Keratinocyte (primary cell): ENCODE results near the gene EMX2. TPM values are rescaled to one million over a fixed set of nuclear protein-coding genes. Genes with fewer than 3 reads are reported as not detected.

Source experiments
- DNase-seq: peaks from one replicate; pipeline ENCODE4 v3.0.0-alpha.2; 2011; ENCODE audit warnings: low read depth, missing footprints, low spot score
- FAIRE-seq: peaks from 2 replicates; lab custom pipeline; 2011; peaks lifted over from hg19 to GRCh38; lab: Jason Lieb, UNC
- H2AFZ ChIP-seq: 2 replicates; pipeline ENCODE4 v1.6.0; 2012; ENCODE audit warnings: low read length, control low read depth, inconsistent platforms; ENCODE audit not compliant: control insufficient read depth
- H3K27ac ChIP-seq: 2 replicates; pipeline ENCODE4 v1.5.1; 2011; ENCODE audit warnings: low read length; ENCODE audit not compliant: control insufficient read depth, insufficient read depth
- H3K27me3 ChIP-seq: 3 replicates; pipeline ENCODE4 v1.6.0; 2011; ENCODE audit warnings: low read length; ENCODE audit not compliant: control insufficient read depth, insufficient read depth; ENCODE audit errors: extremely low read depth
- H3K36me3 ChIP-seq, 2 experiments: 2 replicates in 1 of 2; 3 replicates in 1 of 2; pipeline ENCODE4 v1.5.1; 2011; ENCODE audit warnings: low read length in 2 of 2, mild to moderate bottlenecking in 1 of 2; ENCODE audit not compliant: control insufficient read depth in 2 of 2, insufficient read depth in 2 of 2; ENCODE audit errors: extremely low read depth in 1 of 2
- H3K4me1 ChIP-seq: 3 replicates; pipeline ENCODE4 v1.5.1; 2011; ENCODE audit warnings: low read length; ENCODE audit not compliant: control insufficient read depth, insufficient read depth; ENCODE audit errors: extremely low read depth
- H3K4me2 ChIP-seq: 3 replicates; pipeline ENCODE4 v1.6.0; 2011; ENCODE audit warnings: low read depth, low read length; ENCODE audit not compliant: control insufficient read depth, insufficient read depth; ENCODE audit errors: extremely low read depth
- H3K4me3 ChIP-seq, 3 experiments: fragments of 200-600 bp in 1 of 3; sonication (generic) in 1 of 3; 2 replicates in 2 of 3; 3 replicates in 1 of 3; pipeline ENCODE4 v1.5.1; 2011 to 2016; ENCODE audit warnings: low read length in 3 of 3, mild to moderate bottlenecking in 3 of 3, control low read depth in 2 of 3, inconsistent platforms in 1 of 3, low read depth in 1 of 3, mixed read lengths in 1 of 3, mixed run types in 1 of 3, moderate library complexity in 1 of 3; ENCODE audit not compliant: control insufficient read depth in 2 of 3, insufficient read depth in 2 of 3; ENCODE audit errors: extremely low read depth in 1 of 3
- H3K79me2 ChIP-seq: 2 replicates; pipeline ENCODE4 v1.6.0; 2012; ENCODE audit warnings: low read length; ENCODE audit not compliant: control insufficient read depth, insufficient read depth
- H3K9ac ChIP-seq: 3 replicates; pipeline ENCODE4 v1.6.0; 2011; ENCODE audit warnings: low read length; ENCODE audit not compliant: control insufficient read depth, insufficient read depth; ENCODE audit errors: extremely low read depth
- H3K9me1 ChIP-seq: 3 replicates; pipeline ENCODE4 v1.6.0; 2011; ENCODE audit warnings: low read length; ENCODE audit not compliant: control insufficient read depth, insufficient read depth; ENCODE audit errors: extremely low read depth
- H3K9me3 ChIP-seq: 2 replicates; pipeline ENCODE4 v1.5.1; 2012; ENCODE audit warnings: low read depth, low read length; ENCODE audit not compliant: control insufficient read depth
- H4K20me1 ChIP-seq: 3 replicates; pipeline ENCODE4 v1.6.0; 2011; ENCODE audit warnings: low read length; ENCODE audit not compliant: control insufficient read depth, insufficient read depth; ENCODE audit errors: extremely low read depth
- EZH2 ChIP-seq: IDR thresholded peaks from one replicate; pipeline ENCODE4 v1.6.1; 2012; ENCODE audit warnings: inconsistent platforms, mild to moderate bottlenecking, low read length, moderate library complexity
- dilution Hi-C: fragments of 300-500 bp; cut with MboI; formaldehyde crosslinking; loops from one replicate; pipeline ENCODE4 v1.7.0; 2020; ENCODE audit warnings: low sequenced_read_pairs; ENCODE audit not compliant: extremely low pct_ligation_motif_present
- polyA plus RNA-seq, 5 experiments: library from polyadenylated mRNA; depleted of rRNA in 3 of 5; stranded (reverse) in 3 of 5; stranded (forward) in 1 of 5; unstranded in 1 of 5; fragments of >200 nt; gene quantifications; 1 replicate in 1 of 5; 2 replicates in 3 of 5; 3 replicates in 1 of 5; pipeline versions ENCODE4 v1.2.1 to v1.2.3, GENCODE V29; 2011 to 2012; ENCODE audit warnings: missing spikeins in 2 of 5, low read depth in 1 of 5, low replicate concordance in 1 of 5
- TF ChIP-seq, protein P1 (sequence below), 3 experiments: IDR thresholded peaks in 1 of 3; conservative IDR thresholded peaks in 1 of 3; optimal IDR thresholded peaks in 1 of 3; 2 replicates in 2 of 3; 3 replicates in 1 of 3; pipeline versions ENCODE3 to v1.5.1; 2011; ENCODE audit warnings: low read length in 3 of 3, mild to moderate bottlenecking in 3 of 3, moderate library complexity in 2 of 3, control low read depth in 1 of 3, inconsistent platforms in 1 of 3; ENCODE audit not compliant: insufficient read depth in 2 of 3; ENCODE audit errors: extremely low read depth in 1 of 3

Gene EMX2
- polyA plus RNA-seq, 1 donor (not counting 4 experiments of a cell fraction or from before 2014, with no cell fraction given), result 2.8 TPM

GRCh38 chr10:117562896-117563737 is 20.6 kb downstream of the EMX2 start:
- H3K79me2 ChIP-seq, result no peaks in the 10 kb centered on the region
- no peak for TF ChIP-seq EZH2
- TF ChIP-seq, protein P1, sequence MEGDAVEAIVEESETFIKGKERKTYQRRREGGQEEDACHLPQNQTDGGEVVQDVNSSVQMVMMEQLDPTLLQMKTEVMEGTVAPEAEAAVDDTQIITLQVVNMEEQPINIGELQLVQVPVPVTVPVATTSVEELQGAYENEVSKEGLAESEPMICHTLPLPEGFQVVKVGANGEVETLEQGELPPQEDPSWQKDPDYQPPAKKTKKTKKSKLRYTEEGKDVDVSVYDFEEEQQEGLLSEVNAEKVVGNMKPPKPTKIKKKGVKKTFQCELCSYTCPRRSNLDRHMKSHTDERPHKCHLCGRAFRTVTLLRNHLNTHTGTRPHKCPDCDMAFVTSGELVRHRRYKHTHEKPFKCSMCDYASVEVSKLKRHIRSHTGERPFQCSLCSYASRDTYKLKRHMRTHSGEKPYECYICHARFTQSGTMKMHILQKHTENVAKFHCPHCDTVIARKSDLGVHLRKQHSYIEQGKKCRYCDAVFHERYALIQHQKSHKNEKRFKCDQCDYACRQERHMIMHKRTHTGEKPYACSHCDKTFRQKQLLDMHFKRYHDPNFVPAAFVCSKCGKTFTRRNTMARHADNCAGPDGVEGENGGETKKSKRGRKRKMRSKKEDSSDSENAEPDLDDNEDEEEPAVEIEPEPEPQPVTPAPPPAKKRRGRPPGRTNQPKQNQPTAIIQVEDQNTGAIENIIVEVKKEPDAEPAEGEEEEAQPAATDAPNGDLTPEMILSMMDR (optimal IDR thresholded peaks at IDR 0.05 in 1 of 3, IDR thresholded peaks at IDR 0.05 in 1 of 3, conservative IDR thresholded peaks at IDR 0.05 in 1 of 3; ENCODE audit: extremely low read depth in 1 of 3, insufficient read depth in 2 of 3, low read length in 3 of 3), result no peak
- dilution Hi-C loops, result no loop called here
- H3K9me1 ChIP-seq, result no peaks in the 10 kb centered on the region
- no peaks in the 10 kb centered on the region for H3K9me3 ChIP-seq
- no peak overlapping the region for H3K9ac ChIP-seq
- FAIRE-seq, result no peak
- no peaks in the 10 kb centered on the region for H3K4me1 ChIP-seq
- DNase-seq, result no peak
- H2AFZ ChIP-seq, result no peak overlapping the region
- no peaks in the 10 kb centered on the region for H3K36me3 ChIP-seq
- peaks cover 2% of the 10 kb centered on the region for H3K27me3 ChIP-seq
- no peak overlapping the region for H3K4me2 ChIP-seq
- H4K20me1 ChIP-seq, result no peaks in the 10 kb centered on the region
- H3K4me3 ChIP-seq, result no peak overlapping the region
- no peak overlapping the region for H3K27ac ChIP-seq

DNA sequence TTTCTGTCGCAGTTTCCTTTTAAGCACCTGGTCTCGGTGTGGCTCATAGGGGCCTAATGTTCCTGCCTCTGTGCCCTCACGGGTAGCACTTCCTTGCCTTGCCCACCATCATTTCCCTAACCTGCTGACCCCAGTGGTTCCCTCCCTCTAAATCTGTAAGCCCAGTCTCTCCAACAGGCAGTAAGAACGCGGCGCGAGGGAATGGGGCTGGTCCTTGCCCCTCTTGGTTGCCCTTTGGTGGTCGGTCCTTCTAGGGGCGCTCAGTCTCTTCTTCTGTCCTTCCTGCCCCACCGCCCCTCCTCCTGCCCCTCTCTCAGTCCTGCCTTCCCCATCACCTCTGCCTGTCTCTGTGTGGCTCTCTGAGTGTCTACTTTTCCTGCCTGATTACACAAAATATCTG is 21.2 kb downstream of the EMX2 start:
- no peak for DNase-seq
- no peak overlapping the region for H2AFZ ChIP-seq
- no peak overlapping the region for H3K4me2 ChIP-seq
- H3K9me1 ChIP-seq, result no peaks in the 10 kb centered on the region
- no peak for TF ChIP-seq EZH2
- TF ChIP-seq, protein P1 (optimal IDR thresholded peaks at IDR 0.05 in 1 of 3, IDR thresholded peaks at IDR 0.05 in 1 of 3, conservative IDR thresholded peaks at IDR 0.05 in 1 of 3; ENCODE audit: extremely low read depth in 1 of 3, insufficient read depth in 2 of 3, low read length in 3 of 3), result no peak
- no peak overlapping the region for H3K4me3 ChIP-seq
- H3K79me2 ChIP-seq, result no peaks in the 10 kb centered on the region
- no peaks in the 10 kb centered on the region for H3K36me3 ChIP-seq
- dilution Hi-C loops, result no loop called here
- H4K20me1 ChIP-seq, result no peaks in the 10 kb centered on the region
- peaks cover 8% of the 10 kb centered on the region for H3K27me3 ChIP-seq
- H3K27ac ChIP-seq, result no peak overlapping the region
- no peaks in the 10 kb centered on the region for H3K9me3 ChIP-seq
- no peak for FAIRE-seq
- no peak overlapping the region for H3K9ac ChIP-seq
- H3K4me1 ChIP-seq, result no peaks in the 10 kb centered on the region
